Measurements from ENCODE around the gene C10orf62.

- TF ChIP-seq ZIC2 (tag by site-specific recombination; IDR thresholded peaks at IDR 0.05), result peak; percentile 67
- no peak for TF ChIP-seq ZNF133 (tag by site-specific recombination; IDR thresholded peaks at IDR 0.05)
- TF ChIP-seq CTCF (tag by site-specific recombination; IDR thresholded peaks at IDR 0.05), result no peak
- TF ChIP-seq ZNF23 (tag by site-specific recombination; IDR thresholded peaks at IDR 0.05; ENCODE audit: borderline replicate concordance), result no peak
- TF ChIP-seq ZNF560 (tag by site-specific recombination; IDR thresholded peaks at IDR 0.05; ENCODE audit: borderline replicate concordance), result no peak
- no peak for TF ChIP-seq KLF7 (tag by site-specific recombination; IDR thresholded peaks at IDR 0.05; ENCODE audit: borderline replicate concordance)
- TF ChIP-seq ZNF24 (tag by site-specific recombination; IDR thresholded peaks at IDR 0.05), result no peak
- TF ChIP-seq, protein P1, sequence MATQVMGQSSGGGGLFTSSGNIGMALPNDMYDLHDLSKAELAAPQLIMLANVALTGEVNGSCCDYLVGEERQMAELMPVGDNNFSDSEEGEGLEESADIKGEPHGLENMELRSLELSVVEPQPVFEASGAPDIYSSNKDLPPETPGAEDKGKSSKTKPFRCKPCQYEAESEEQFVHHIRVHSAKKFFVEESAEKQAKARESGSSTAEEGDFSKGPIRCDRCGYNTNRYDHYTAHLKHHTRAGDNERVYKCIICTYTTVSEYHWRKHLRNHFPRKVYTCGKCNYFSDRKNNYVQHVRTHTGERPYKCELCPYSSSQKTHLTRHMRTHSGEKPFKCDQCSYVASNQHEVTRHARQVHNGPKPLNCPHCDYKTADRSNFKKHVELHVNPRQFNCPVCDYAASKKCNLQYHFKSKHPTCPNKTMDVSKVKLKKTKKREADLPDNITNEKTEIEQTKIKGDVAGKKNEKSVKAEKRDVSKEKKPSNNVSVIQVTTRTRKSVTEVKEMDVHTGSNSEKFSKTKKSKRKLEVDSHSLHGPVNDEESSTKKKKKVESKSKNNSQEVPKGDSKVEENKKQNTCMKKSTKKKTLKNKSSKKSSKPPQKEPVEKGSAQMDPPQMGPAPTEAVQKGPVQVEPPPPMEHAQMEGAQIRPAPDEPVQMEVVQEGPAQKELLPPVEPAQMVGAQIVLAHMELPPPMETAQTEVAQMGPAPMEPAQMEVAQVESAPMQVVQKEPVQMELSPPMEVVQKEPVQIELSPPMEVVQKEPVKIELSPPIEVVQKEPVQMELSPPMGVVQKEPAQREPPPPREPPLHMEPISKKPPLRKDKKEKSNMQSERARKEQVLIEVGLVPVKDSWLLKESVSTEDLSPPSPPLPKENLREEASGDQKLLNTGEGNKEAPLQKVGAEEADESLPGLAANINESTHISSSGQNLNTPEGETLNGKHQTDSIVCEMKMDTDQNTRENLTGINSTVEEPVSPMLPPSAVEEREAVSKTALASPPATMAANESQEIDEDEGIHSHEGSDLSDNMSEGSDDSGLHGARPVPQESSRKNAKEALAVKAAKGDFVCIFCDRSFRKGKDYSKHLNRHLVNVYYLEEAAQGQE (tag by site-specific recombination; IDR thresholded peaks at IDR 0.05), result no peak
Observed at GRCh38 chr10:97599272-97599619, 9.7 kb downstream of the C10orf62 start.

Data from HEK293 (cell line).